Activated CD4-positive, alpha-beta T cell treated with anti-CD3 and anti-CD28 coated beads, Interleukin-2, amount 50 U/mL, for 24 hours (primary cell): ENCODE results near the gene ASNS.
"Not testable (repeated sequence)": the region's sequence is repeated elsewhere in the genome, so short reads cannot be mapped to it uniquely, and the experiment has no call there.

Experiments
- DNase-seq, 2 donors: peaks; one replicate each; pipeline ENCODE4 v3.0.0-alpha.2; 2020; ENCODE audit warnings: low read depth in 1 of 2, low spot score in 1 of 2

Gene ASNS, protein sequence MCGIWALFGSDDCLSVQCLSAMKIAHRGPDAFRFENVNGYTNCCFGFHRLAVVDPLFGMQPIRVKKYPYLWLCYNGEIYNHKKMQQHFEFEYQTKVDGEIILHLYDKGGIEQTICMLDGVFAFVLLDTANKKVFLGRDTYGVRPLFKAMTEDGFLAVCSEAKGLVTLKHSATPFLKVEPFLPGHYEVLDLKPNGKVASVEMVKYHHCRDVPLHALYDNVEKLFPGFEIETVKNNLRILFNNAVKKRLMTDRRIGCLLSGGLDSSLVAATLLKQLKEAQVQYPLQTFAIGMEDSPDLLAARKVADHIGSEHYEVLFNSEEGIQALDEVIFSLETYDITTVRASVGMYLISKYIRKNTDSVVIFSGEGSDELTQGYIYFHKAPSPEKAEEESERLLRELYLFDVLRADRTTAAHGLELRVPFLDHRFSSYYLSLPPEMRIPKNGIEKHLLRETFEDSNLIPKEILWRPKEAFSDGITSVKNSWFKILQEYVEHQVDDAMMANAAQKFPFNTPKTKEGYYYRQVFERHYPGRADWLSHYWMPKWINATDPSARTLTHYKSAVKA

DNA sequence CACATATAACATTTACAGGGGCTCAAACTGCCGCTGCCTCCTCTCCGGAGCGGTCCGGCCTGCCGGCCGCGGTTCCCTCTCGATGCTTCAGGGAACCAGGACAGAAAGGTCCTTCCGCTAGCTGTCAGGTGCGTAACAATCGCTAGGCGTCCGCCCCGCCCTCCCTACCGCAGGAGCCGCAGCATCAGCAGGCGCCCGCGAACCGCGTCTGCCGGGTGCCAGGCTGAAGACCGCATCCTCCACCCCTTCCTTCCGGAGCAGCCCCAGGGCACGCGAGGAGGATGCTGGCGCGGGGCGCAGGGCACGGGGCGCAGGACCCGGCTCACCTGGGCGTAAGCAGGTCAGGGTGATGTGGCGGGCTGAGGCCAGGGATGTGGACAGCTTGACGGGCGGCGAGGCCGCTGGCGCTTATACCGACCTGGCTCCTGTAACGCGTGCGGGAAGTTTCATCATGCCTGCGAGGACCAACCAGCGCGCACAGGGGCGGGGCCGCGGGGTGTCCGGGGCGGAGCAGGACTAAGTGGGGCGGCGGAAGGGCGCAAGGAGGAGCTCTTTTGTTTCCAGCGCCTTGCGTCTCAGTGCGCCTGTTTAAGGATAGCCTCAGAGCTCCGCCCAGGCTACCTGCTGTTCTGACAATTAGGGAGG, at the start of gene ASNS:
ASNS (minus strand) TSS at position 384 of the 645 bp plus-strand sequence. CDS start 3,252 bp downstream, outside the sequence.
- peak; percentile 84 to 86 for DNase-seq

DNA sequence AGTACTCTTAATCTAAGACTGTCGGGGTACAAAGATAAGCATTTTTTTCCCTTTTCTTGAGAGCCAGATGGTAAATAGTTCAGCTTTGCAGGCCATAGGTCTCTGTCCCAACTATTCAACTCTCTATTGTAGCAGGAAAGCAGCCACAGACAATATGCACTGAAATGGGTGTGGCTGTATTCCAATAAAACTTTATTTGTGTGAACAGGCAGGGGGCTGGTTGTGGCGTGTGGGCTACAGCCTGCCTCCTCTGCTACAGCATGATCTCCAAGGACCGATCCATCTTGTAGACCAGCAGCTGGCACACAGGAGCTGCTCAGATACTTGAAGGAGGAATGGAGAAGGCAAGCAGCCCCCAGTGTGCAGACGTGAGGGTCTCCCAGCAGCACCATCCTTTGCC, 49.0 kb upstream of the ASNS start:
- not testable (repeated sequence) for DNase-seq

DNA sequence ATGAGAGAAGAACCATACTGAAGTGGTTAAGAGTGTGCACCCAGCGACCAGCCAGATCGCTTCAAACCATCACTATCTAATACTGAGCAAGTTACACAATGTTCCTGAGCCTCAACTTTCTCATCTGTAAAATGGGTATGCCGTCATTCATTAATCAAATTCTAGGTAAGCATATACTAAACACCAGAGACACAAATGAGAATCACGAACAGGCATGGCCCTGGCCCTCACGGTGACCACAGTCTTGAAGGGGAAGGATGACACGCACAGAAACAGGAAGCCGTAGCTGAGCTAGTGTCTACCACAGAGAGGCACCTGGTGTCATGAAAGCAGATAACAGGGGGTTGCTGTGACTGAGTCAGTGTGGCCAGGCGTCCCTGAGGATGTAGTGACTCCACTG, 43.1 kb upstream of the ASNS start:
- DNase-seq, result not testable (repeated sequence)

DNA sequence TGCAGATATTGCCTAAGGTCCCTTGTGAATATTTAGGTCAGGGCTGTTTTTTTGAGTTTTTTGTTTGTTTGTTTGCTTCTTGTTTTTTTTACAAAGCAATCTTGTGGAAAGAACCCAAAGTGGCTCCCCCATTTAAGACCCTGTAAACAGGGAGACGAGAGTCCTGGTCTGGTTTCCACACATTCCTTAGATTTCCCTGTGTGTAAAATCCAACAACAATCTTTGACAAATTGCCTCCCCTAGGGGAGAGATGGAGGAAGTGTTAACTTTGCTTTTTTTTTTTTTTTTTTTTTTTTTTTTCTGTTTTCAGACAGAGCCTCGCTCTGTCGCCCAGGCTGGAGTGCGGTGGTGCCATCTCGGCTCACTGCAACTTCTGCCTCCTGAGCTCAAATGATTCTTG, 40.1 kb upstream of the ASNS start:
- DNase-seq, result not testable (repeated sequence)

DNA sequence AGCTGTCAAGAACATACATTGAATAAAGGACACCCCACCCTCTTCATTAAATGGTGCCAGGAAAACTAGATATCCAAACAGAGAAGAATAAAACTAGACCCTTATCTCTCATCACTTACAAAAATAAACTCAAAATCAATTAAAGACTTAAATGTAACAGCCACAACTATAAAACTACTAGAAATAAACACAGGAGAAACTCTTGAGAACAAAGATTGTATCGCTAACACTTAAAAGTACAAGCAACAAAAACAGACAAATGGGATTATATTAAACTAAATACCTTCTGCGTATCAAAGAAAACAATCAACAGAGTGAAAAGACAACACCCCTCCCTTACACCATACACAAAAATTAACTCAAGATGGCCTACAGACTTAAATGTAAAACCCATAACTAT, 24.7 kb upstream of the ASNS start:
- DNase-seq, result not testable (repeated sequence)

DNA sequence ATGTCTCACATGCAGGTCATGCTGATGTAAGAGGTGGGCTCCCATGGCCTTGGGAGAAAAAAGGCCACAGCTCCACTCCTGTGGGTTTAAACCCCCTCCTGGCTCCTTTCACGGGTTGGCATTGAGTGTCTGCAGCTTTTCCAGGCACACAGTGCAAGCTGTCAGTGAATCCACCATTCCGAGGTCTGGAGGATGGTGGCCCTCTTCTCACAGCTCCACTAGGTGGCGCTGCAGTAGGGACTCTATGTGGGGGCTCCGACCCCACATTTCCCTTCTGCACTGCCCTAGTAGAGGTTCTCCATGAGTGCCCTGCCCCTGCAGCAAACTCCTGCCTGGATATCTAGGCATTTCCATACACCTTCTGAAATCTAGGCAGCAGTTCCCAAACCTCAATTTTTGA, 19.5 kb upstream of the ASNS start:
- DNase-seq, result not testable (repeated sequence)

DNA sequence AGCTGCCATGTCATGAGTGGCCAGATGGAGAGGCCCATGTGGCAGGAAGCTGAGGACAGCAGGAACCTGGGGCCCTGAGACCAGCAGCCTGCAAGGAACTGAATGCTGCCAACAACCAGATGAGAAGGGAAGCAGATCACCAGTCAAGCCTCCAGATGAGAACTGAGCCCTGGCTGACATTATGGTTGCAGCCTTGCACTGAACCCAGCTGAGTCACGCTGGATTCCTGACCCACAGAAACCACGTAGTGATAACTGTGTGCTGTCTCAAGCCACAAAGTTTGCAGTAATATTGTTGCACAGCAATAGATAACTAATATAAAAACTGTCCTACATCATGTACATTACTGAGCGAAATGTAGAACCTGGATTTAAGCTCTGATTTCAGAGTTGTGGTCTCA, 7.3 kb upstream of the ASNS start:
- DNase-seq, result not testable (repeated sequence)

DNA sequence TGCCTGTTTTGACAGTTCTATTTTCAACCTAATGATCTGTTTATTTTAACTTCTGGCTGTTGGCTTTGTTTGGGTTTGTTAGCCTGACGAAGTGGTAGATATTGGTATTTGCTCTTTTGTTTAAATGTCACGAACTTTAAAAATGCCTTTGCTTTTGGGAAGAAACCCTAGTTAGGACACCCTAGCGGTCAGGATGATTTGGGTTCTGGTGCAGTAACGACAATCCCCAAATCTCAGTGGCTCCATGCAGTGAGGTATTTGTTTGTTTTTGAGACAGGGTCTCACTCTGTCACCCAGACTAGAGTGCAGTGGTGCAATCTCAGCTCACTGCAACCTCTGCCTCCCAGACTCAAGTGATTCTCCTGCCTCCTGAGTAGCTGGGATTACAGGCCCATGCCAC, 2.7 kb upstream of the ASNS start:
- DNase-seq, result not testable (repeated sequence)

DNA sequence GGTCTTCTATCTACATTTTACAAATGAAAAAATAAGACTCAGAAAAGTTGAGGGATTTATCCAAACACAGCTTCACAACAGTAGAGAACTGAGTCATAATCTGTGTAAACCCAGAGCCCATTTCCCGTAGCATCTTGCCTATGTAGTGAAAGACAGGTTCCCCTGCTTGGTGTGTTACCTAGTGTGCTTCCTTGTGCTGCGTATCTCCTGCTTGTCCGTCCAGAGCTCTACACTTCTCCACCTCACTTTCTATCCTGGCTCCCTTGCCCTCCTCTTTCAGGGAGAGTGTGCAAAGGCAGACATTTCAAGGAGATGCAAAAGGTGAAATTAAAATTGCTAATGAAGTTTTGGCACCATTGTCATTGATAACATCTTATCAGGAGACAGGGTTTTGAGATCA, 1.4 kb upstream of the ASNS start:
- no peak for DNase-seq

DNA sequence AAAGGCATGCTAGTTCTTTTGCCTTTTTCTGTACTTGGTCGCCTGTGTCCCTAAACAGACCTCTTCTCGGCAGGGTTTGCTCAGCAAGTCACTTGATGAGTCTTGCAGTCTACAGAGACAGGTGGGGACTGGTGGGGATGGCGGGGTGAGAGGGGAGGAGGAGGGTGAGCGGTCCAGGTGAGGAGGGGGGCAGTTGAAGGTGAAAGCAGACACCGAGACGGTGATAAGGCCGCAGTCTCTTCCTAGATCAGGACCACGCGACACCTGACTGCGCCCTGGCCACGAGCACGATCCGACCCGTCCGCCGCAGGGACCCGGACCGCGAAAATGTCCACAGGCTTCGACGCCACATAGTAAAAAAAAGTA, 566 bp downstream of the ASNS start:
- peak in 1 of 2 donors; percentile 15 for DNase-seq

DNA sequence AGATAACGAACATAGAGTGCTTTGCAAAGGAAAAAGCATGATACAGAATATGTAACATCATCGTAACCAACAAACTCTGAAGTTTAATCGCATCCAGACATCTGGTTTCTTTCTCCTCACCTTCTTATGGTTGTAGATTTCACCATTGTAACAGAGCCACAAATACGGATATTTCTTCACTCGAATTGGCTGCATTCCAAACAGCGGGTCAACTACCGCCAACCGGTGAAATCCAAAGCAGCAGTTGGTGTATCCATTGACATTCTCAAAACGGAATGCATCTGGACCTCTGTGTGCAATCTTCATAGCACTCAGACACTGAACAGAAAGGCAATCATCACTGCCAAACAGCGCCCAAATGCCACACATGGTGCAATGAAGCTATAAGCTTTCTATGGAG, 3.4 kb downstream of the ASNS start:
- no peak for DNase-seq

DNA sequence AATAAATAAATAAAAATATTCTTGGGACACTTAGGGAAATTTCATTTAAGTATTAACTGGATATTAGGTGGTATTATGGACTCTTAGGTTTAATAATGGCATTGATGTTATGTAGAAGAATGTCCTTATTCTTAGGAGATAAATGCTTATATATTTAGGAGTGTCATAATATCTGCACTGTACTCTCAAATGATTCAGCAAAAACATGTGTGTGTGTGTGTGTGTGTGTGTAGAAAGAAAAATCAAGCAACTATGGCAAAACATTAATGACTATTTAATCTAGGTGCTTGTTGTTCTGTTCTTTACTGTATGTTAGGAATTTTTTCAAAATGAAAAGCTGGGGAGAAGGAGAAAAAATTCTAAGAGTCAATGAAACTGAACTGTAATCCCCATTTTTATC, 3.9 kb downstream of the ASNS start:
- DNase-seq, result no peak

DNA sequence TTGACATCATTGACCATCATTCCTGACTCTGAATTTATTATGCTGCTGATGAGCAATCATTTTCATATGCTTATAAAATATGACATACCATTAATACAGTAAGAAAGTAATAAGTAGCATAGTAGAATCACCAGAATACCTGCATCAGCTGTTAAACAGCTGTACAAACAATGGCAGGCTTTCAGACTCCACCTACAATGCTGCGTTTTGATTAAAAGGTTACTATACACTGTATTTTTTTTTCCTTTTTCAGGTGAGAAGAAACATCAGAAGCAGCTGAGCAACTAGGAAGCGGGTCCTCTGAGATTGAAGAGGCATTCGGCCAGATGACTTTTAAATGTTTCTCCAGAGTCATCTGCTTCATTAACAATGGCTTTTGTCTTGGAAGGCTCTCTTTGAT, 7.1 kb downstream of the ASNS start:
- DNase-seq, result no peak

DNA sequence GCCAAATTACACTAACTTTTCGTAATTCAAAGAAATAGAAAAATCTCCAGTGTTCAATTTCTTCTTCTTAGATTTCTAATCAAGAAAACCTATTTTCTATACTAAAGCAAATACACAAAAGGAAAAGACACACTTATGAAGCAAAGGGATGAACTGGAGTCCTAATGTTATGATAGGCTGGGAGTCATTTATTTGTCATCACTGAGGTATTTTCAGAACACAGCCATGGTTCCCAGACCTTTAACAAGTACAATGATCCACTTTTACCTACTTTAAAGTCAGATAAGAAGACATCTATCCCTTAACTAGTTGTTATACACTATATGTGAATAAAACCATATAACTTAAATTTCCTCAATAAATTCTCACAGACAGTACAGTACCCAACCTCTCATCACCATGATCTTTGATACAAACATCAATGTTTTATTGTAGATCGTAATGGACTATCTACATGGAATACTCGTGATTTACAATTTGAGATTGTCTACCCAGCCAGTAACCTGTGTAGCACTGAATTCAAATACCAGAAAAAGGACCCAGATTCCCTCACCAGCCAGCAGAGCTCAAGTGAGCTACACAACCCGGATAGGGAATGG, 12.5 kb downstream of the ASNS start:
- DNase-seq, result no peak

DNA sequence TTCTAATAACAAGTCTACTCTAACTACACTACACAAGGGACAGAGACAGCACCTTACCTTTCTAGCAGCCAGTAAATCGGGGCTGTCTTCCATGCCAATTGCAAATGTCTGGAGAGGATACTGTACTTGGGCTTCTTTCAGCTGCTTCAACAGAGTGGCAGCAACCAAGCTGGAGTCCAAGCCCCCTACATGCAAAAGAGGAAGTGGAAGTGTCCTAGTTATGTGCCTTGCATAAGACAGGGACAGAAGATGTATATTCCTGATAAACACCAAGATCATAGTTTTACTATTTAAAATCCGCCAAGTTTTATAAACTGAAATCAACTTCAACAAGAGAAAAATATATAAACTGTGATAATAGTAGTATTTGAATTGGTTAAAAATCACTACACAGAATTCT, 14.0 kb downstream of the ASNS start:
- no peak for DNase-seq

DNA sequence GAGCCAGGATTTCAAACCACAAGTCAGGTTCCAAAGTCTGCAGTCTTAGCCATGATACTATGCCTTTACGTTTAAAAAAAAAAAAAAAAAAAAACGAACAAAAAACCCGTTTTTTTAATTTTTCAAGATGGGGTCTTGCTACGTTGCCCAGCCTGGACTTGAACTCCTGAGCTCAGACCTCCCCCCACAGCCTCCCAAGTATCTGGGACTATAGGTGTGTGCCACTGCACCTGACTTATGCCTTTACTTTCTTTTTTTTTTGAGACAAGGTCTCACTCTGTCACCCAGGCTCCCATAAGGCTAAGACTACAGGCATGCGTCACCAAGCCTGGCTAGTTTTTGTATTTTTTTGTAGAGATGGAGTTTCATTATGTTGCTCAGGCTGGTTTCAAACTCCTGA, 14.7 kb downstream of the ASNS start:
- no peak for DNase-seq

DNA sequence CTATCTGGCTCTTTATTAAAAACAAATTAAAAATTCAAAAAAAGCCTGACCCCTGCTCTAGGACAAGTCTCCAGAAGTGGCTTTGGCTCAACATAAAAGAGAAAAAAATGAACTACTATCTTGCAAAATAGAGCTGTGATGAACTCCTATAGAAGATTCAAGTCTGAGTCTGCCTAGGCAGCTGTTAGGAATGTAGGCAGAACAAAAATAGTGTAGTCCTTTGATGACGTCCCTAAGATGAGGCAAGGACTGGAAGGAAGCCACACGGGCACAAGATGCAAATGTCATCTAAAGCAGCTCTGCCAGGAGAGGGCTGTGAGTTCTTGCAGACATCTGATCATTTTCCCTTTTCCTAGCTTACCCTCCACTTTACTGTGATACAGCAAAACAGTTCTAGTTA, 20.5 kb downstream of the ASNS start:
- DNase-seq, result no peak

DNA sequence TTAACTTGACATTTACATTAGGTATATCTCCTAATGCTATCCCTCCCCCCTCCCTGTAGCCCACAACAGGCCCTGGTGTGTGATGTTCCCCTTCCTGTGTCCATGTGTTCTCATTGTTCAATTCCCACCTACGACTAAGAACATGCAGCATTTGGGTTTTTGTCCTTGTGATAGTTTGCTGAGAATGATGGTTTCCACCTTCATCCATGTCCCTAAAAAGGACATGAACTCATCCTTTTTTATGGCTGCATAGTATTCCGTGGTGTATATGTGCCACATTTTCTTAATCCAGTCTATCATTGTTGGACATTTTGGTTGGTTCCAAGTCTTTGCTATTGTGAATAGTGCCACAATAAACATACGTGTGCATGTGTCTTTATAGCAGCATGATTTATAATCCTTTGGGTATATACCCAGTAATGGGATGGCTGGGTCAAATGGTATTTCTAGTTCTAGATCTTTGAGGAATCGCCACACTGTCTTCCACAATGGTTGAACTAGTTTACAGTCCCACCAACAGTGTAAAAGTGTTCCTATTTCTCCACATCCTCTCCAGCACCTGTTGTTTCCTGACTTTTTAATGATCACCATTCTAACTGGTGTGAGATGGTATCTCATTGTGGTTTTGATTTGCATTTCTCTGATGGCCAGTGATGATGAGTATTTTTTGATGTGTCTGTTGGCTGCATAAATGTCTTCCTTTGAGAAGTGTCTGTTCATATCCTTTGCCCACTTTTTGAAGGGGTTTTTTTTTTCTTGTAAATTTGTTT, 21.8 kb downstream of the ASNS start:
- not testable (repeated sequence) for DNase-seq

DNA sequence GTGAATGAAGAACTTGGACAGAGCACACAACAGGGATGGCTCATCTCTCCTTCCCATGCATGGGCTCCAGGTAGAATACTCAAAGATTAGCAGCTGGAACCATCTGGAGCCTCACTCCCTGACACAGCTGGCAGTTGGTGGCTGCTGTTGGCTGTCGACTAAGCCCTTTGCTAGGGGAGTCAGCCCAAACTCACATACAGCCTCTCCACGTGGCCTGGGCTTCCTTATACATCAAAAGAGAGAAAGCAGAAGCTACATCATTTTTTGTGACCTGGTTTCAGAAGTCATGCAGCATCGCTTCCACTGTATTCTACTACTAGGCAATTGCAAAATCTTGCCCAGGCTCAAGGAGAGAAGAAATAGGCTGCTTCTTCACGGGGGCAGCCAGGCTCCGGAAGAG, 24.4 kb downstream of the ASNS start:
- no peak for DNase-seq

DNA sequence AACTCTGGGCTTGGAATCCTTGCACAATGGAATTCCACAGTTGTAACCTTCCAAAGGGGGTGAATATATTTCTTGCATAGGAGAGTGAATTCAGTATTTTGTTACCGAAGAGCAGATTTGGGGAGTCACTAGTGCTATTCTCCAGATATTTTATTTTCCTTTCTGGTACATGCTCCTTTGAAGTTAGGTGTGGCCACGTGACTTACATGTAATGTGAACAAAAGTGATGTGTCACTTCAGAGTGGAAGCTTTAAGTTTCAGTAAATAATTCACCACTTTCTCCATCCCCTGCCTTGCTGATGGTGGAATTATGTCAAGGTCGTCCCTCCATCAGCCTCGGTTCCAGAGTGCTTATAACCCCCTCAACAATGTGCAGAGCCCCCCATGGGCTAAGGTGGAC, 25.3 kb downstream of the ASNS start:
- DNase-seq, result no peak

DNA sequence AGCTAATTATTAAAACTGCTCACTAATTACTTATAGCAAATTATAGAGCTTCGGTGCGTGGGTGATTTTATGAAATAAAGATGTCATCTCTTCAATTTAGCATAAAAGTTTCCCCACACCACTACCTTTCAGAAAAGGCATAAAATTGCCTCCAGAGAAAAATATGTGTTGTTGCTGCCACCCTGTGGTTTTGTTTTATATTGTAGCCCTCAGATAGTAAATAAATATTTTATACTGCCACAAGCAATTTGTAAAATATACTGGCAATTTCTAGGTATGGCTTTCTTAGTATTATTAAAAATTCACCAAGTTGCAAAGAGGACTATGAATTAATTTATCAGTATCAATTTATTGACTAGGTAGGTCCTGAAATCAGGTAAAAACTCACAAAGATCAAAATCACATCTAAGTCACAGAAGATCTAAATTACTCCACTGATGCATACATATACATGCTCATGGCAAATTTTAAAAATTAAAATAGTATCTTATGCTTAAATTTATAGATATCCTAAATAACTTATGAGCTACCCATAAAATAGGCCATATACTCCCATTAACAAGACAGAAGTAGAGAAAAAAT, 26.5 kb downstream of the ASNS start:
- no peak for DNase-seq
